ENCODE results near the gene MLPH.

Gene MLPH

DNA sequence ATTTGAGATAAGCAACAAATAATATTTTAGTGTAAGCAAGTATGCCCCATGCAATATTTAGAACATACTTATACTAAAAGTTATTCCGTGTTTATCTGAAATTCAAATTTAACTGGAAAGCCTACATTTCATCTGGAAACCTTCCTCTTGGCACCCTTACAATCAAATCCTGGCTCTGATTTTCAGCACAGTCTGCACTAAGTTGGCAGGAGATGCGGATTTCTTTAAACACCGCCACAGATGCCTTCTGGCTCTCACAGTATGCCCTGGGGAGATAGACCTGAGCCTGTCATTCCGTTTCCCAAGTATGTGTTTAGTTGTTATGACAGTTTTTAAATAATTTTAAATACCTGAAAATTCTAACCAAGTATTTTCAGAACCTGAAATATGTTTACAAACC lies 7.3 kb upstream of the MLPH start:
- no peak for DNase-seq

DNA sequence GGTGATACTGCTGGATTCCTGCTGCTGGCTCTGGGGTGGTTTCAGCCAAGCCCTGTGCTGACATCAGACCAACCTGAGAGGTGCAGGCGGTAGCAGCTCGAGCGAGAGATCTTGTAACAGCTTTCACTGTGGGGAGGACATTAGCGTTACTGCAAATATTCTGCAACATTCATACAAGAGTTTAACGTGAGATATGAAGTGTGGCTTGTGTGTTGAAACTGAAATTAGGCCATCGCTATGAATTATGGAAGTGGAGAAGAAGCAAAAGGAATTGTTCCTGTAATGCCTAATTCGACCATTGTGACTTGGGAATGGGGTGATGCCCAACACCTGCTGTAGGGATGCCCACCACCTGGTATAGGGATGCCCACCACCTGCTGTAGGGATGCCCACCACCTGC lies 6.5 kb upstream of the MLPH start:
- DNase-seq = no peak

- DNase-seq = no peak
Observed at GRCh38 chr2:237480988-237481525, 6.0 kb upstream of the MLPH start.

- no peak for DNase-seq
Observed at GRCh38 chr2:237482485-237482884, 4.6 kb upstream of the MLPH start.

- peak; percentile 89 for DNase-seq
Observed at GRCh38 chr2:237483018-237483731, 3.9 kb upstream of the MLPH start.

DNA sequence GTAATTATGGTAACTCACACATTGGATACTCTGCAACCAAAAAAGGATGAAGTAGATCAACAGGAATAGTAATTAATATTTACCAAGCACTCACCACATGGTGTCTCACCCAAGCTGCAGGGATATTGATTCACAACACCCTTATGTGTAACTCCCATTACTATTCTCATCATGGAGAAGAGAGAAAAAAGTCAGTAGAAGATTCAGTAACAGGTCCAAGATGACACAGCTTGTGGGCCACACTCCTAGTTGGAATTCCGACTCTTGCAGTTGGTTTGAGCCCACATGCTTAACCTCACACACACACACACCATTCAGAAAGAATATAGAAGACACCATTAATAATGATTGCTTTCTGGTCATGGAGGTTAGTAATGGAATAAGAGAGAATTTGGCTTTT lies 1.7 kb upstream of the MLPH start:
- DNase-seq = no peak

DNA sequence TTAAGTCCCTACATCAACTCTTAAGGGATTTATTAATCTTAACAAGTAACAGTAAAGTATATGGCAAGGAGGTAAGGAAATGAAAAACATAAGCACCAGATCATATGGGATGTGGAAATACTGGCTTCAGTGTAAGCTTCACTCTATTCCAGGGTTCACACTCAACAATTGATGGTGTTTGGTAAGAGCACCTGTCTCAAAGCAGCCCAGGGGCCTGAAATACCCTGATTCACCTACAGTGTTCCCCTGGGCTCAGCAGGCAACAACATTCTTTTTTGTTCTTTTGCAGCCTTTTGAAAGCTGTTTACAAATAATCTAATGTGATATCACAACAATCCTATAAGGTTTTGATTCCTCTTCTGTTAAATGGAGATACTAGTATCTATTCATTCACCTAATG lies 1.2 kb upstream of the MLPH start:
- no peak for DNase-seq

DNA sequence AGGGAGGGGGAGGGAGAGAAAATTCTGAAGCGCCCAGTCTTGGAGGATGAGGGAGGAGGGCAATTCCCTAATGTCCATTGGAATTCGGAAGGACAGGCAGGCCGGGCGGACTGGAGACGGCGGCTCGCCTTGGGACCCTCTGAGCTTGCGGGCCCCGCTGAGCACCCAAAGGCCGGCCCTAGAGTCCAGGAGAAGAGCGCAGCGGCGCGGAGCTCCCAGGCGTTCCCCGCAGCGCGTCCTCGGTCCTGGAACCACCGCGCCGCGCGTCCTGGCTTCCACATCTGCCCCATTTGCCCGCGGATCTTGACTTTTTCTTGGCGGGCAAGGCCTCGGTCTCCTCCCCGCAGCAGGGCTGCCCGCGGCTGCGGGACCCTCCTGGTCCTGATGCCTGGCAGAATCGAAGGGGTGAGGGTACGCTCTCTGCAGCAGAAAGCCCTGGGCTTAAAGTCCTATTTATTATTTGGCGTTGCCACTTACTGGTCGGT lies 675 bp upstream of the MLPH start:
- DNase-seq = peak; percentile 52

GRCh38 chr2:237487496-237487895 lies 445 bp downstream of the MLPH start:
- DNase-seq = no peak

- DNase-seq = no peak
Observed at GRCh38 chr2:237488295-237488694, 1.2 kb downstream of the MLPH start.

DNA sequence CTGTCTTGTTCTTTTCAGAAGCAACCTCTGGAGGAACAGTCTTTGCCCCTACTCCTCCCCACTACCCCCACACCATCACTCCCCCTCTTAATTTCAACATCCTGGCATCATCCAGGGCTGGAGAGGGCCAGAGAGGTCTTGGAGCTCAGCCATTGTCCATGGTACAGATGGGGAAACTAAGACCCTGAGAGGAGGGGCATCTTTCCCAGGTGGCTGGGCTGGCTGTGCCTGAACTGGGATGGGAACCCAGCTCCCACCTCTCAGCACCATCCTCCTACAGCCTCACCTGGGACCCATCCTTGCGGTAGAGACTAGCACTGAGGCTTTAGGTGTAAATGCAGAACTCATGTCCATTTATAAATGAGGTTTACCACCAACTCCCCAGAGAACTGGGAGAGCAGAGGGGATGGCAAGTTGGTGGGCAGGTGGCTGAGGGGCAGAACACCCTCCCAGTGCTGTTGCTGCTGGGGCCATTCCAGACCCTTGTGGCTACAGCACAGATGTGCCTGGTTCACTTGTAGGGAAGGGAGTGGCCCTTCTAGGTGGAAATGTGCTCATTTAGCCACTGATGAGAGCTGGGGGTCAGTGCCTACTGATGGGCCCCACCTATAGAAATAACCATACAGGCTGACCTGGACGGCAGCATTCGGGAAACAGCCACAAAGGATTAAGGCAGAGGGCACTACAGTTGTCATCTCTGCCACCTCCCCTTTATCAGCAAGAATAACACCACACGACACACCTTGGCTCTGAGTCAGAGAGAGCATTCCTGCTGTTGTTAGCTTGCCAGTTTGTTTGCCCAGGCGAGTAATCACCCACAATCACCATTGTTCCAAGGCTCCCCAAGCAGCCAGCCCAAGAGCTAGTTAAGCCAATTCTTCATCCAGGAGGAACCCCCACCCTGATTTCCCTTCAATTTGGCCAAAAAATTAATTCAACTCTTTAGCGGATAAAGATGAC lies 2.1 kb downstream of the MLPH start:
- DNase-seq = peak; percentile 59

- no peak for DNase-seq
Observed at GRCh38 chr2:237490009-237490711, 3.1 kb downstream of the MLPH start.

DNA sequence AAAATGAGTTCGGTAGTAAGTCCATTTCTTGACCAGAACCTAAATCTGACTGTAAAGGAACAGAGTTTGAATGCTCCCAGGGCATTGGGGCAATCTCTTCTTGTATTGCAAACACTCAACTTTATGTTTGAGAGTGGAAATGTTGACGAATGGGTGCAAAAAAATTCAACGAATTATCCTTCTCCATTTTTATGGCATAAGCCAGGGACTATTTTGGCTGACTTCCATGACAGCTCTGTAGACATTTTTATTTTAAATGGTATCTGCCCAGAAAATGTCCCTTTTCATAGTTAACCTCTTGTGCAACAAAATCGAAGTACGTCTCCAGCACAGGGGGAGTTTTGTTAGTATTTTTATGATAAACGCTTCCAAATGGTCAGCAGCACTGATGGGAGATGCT lies 3.7 kb downstream of the MLPH start:
- DNase-seq = no peak

DNA sequence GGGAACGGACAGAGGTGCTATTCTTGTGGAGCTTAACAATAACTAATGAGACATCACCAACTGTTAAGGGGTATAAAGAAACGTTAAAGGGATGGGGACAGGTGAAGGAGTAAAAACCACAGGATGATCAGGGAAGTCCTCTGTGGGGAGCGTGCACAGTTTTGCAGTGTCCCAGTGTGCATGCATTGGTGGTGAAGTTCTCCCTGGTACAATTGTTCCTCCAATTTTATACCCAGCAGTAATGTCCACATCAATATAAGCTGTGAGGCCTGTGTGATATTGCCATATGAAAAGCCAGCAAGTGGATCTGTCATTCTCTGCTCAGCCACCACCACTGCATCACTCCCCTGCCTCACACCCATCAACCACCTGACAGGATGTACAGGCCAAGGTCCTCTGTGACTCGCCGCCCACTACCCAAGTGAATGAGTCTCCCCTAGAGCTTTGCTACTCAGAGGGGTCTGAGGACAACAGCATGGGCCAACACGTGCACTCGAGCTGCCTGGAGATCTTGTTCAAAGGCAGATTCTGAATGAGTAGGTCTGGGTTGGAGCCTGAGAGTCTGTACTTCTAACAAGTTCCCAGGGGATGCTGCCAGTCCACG lies 4.6 kb downstream of the MLPH start:
- DNase-seq = no peak

GRCh38 chr2:237492137-237492890 lies 5.3 kb downstream of the MLPH start:
- DNase-seq = no peak

DNA sequence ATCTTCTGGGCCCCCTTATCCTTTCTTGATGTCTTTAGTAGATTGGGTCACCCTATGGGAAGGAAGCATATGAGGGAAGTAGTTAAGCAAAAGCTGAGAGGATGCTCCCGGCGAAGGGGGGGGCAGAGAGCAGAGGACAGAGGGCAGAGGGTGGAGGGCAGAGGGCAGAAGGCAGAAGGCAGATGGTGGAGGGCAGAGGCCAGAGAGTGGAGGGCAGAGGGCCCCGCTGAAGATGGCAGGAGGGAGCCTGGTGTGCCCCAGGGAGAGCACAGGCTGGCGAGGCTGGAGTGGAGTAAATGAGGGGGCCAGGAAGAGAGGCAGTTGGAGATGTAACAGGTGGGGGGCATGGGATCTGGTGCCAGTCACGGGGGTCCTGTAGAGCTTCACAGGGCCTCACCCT lies 7.0 kb downstream of the MLPH start:
- no peak for DNase-seq

- DNase-seq = no peak
Observed at GRCh38 chr2:237495521-237496117, 8.6 kb downstream of the MLPH start.

- DNase-seq = no peak
Observed at GRCh38 chr2:237496428-237496827, 9.4 kb downstream of the MLPH start.

DNA sequence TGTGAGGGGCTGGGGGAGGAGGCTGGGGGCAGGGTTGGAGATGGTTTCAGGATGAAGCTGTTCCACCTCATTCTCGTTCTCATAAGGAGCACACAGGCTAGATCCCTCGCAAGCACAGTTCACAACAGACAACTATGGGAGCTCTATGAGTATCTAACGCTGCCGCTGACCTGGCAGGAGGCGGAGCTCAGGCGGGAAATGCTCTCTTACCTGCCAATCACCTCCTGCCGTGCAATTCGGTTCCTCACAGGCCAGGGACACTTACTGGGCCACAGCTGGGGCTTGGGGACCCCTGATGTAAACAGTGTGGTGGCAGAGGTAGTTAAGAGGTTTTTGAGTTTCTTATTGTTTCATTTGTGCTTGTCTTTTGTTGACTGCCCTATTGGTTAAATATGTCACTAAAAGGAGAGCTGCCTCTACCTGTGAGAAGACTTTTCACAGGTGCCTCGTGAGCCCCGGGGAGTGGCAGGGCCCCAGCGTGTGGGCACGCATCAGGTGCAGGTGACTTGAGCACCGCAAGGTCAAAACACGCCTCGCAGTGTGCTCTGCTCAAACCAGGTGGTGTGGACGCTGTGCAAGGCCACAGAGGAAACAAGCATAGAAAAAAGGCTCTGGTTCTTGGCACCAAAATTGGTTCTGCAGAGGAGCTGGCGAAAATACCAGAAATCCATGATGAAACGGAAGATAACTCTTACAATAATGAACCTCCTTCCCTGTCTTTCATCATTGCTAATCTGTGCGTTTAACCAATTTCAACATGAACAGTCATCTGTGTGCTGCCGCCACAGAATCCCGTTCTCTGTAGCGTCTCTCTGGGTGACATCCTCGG lies 10.2 kb downstream of the MLPH start:
- no peak for DNase-seq

- peak; percentile 45 for DNase-seq
Observed at GRCh38 chr2:237497838-237498186, 10.8 kb downstream of the MLPH start.

Data from fibroblast of skin of back (primary cell).